Tibial nerve (tissue), 4 donors: ENCODE measurements around the gene OSBPL10. TPM values are rescaled to one million over a fixed set of nuclear protein-coding genes. Genes with fewer than 3 reads are reported as not detected.

Experiments
- DNase-seq, 2 donors: peaks; one replicate each; pipeline ENCODE4 v3.0.0-alpha.2; 2019; ENCODE audit warnings: low spot score in 2 of 2
- H3K27ac ChIP-seq, 4 donors: fragments of 200-600 bp; sonication (generic) in 3 of 4; one replicate each; pipeline ENCODE4 v1.5.1; 2017 to 2019; ENCODE audit warnings: mild to moderate bottlenecking in 1 of 4
- H3K27me3 ChIP-seq, 2 donors: fragments of 200-600 bp; sonication (generic) in 1 of 2; one replicate each; pipeline versions ENCODE4 v1.5.1 to v1.6.0; 2017 to 2019
- H3K36me3 ChIP-seq, 3 donors: fragments of 200-600 bp; sonication (generic); one replicate each; pipeline ENCODE4 v1.5.1; 2018 to 2019
- H3K4me1 ChIP-seq, 4 donors: fragments of 200-600 bp; sonication (generic) in 3 of 4; one replicate each; pipeline ENCODE4 v1.5.1; 2017 to 2019
- H3K4me3 ChIP-seq, 4 donors: fragments of 200-600 bp; sonication (generic) in 3 of 4; one replicate each; pipeline ENCODE4 v1.5.1; 2017 to 2019; ENCODE audit warnings: mild to moderate bottlenecking in 1 of 4, moderate library complexity in 1 of 4
- H3K9me3 ChIP-seq, 4 donors: fragments of 200-600 bp; sonication (generic) in 3 of 4; one replicate each; pipeline ENCODE4 v1.5.1; 2017 to 2019
- EP300 ChIP-seq, 2 donors: sonication (generic); formaldehyde crosslinking; IDR thresholded peaks; one replicate each; pipeline ENCODE4 v1.6.1; 2017; ENCODE audit warnings: antibody characterized with exemption in 2 of 2, mild to moderate bottlenecking in 1 of 2
- POLR2A ChIP-seq, 2 donors: fragments of 450-650 bp; IDR thresholded peaks; one replicate each; pipeline ENCODE4 v1.6.1; 2017; ENCODE audit warnings: antibody characterized with exemption in 2 of 2, mild to moderate bottlenecking in 2 of 2, moderate library complexity in 2 of 2
- WGBS, 2 donors: methylation state at CpG; one replicate each; pipeline ENCODE4 v1.1.5; 2018; 5-methylcytosine and 5-hydroxymethylcytosine counted together
- total RNA-seq, 4 donors: library from RNA; depleted of rRNA; stranded (reverse); fragments of >200 nt; gene quantifications; one replicate each; pipeline ENCODE4 v1.1.0, GENCODE V29; 2016
- TF ChIP-seq, protein P1 (sequence below), 5 experiments: fragments of 200-600 bp in 3 of 5; fragments of 450-650 bp in 2 of 5; sonication (generic) in 3 of 5; IDR thresholded peaks; one replicate each; pipeline ENCODE4 v1.5.1; 2016 to 2019; ENCODE audit warnings: antibody characterized with exemption in 5 of 5, mild to moderate bottlenecking in 3 of 5, moderate library complexity in 2 of 5

The OSBPL10 gene
- total RNA-seq, 4 donors from 2014 or later = 45.0 to 79.2 (median 60.4) TPM

GRCh38 chr3:31851278-31851677, 129.8 kb downstream of the OSBPL10 start:
- Histone ChIP-seq H3K36me3 (no peaks in the 10 kb centered on the region), H3K27ac (no peak overlapping the region), H3K9me3 (no peaks in the 10 kb centered on the region), H3K4me1 (peaks cover 0 to 13% (median 0%) of the 10 kb centered on the region in 4 donors), H3K4me3 (no peak overlapping the region), H3K27me3 (no peaks in the 10 kb centered on the region)
- 70 to 74% methylated on average over 10 of the region's 10 CpGs for WGBS, 2 donors
- DNase-seq = no peak
- TF ChIP-seq POLR2A (IDR thresholded peaks at IDR 0.05) (no peak), EP300 (IDR thresholded peaks at IDR 0.05) (no peak)
- TF ChIP-seq, protein P1, sequence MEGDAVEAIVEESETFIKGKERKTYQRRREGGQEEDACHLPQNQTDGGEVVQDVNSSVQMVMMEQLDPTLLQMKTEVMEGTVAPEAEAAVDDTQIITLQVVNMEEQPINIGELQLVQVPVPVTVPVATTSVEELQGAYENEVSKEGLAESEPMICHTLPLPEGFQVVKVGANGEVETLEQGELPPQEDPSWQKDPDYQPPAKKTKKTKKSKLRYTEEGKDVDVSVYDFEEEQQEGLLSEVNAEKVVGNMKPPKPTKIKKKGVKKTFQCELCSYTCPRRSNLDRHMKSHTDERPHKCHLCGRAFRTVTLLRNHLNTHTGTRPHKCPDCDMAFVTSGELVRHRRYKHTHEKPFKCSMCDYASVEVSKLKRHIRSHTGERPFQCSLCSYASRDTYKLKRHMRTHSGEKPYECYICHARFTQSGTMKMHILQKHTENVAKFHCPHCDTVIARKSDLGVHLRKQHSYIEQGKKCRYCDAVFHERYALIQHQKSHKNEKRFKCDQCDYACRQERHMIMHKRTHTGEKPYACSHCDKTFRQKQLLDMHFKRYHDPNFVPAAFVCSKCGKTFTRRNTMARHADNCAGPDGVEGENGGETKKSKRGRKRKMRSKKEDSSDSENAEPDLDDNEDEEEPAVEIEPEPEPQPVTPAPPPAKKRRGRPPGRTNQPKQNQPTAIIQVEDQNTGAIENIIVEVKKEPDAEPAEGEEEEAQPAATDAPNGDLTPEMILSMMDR (IDR thresholded peaks at IDR 0.05) = no peak

DNA sequence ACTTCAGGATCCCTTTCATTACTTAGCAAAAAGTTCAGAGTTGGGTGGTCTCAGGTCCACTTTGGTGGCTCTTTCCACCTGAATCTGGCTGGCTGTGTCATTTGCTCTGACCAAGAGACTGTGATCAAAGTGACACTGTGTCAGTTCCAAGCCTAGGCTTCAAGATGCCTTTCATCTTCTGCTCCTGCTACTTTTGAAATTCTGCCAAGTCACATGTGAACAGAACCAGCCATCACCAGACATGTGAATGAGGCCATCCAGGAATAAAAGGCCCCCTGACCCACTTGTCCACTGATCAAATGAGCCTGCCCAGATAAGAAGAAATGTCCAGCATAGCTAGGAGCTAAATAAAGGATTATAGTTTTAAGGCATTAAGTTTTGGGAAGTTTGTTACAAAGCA, 132.2 kb downstream of the OSBPL10 start:
- TF ChIP-seq, protein P1 (IDR thresholded peaks at IDR 0.05) = no peak
- TF ChIP-seq POLR2A (IDR thresholded peaks at IDR 0.05) (no peak), EP300 (IDR thresholded peaks at IDR 0.05) (no peak)
- DNase-seq = no peak
- no peak overlapping the region for H3K27ac ChIP-seq
- no peaks in the 10 kb centered on the region for H3K27me3 ChIP-seq
- no peaks in the 10 kb centered on the region for H3K36me3 ChIP-seq
- H3K9me3 ChIP-seq = no peaks in the 10 kb centered on the region
- H3K4me3 ChIP-seq = no peak overlapping the region
- H3K4me1 ChIP-seq = peaks cover 0 to 13% (median 0%) of the 10 kb centered on the region in 4 donors

DNA sequence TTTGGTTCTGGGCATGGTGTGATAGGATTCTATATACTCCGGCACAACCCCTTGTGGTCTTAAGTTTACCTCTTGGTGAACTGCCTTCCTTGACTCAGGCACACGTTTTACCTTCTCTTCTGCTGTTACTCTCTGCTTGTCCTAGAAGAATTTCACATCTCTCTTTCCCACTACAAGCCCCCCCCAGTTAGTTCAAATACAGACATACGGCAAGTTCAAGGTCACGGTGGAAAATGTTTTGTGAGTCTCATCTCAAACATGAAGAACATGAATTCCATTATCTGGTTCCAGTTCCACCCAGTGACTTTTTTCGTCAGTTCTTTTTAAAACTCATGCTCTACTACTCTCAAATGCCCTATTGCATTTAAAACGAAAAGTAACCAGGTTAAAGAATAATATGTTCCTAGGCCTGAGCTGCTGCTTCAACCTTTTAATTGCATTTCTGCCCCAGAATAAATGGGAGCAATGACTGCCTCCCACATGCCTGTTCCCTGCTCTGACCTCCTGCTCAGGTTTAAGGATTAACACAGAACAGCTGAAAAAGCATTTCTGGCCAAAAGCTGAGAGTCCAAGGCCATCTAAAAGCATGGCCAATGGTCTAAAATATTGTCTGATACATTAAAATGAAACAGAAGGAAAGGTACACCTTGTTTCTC, 132.8 kb downstream of the OSBPL10 start:
- no peak for DNase-seq
- TF ChIP-seq POLR2A (IDR thresholded peaks at IDR 0.05) (no peak), EP300 (IDR thresholded peaks at IDR 0.05) (no peak)
- TF ChIP-seq, protein P1 (IDR thresholded peaks at IDR 0.05) = no peak
- 77 to 81% methylated on average over 6 of the region's 6 CpGs for WGBS, 2 donors

GRCh38 chr3:31847760-31848159, 133.3 kb downstream of the OSBPL10 start:
- no peak for DNase-seq
- Histone ChIP-seq H3K27ac (no peak overlapping the region), H3K27me3 (no peaks in the 10 kb centered on the region), H3K36me3 (no peaks in the 10 kb centered on the region), H3K9me3 (no peaks in the 10 kb centered on the region), H3K4me1 (peaks cover 0 to 13% (median 0%) of the 10 kb centered on the region in 4 donors), H3K4me3 (no peak overlapping the region)
- WGBS, 2 donors = 92 to 96% methylated on average over 6 of the region's 6 CpGs
- TF ChIP-seq POLR2A (IDR thresholded peaks at IDR 0.05) = no peak
- TF ChIP-seq, protein P1 (IDR thresholded peaks at IDR 0.05) = no peak
- TF ChIP-seq EP300 (IDR thresholded peaks at IDR 0.05) = no peak

More for the DNA sequence above, 132.8 kb downstream of the OSBPL10 start:
- no peaks in the 10 kb centered on the region for H3K36me3 ChIP-seq
- H3K27me3 ChIP-seq = no peaks in the 10 kb centered on the region
- H3K27ac ChIP-seq = no peak overlapping the region
- peaks cover 0 to 13% (median 0%) of the 10 kb centered on the region in 4 donors for H3K4me1 ChIP-seq
- H3K4me3 ChIP-seq = no peak overlapping the region
- no peaks in the 10 kb centered on the region for H3K9me3 ChIP-seq

- WGBS, 2 donors = 74 to 76% methylated on average over 2 of the region's 2 CpGs
- H3K4me3 ChIP-seq = no peak overlapping the region
- no peaks in the 10 kb centered on the region for H3K9me3 ChIP-seq
- TF ChIP-seq POLR2A (IDR thresholded peaks at IDR 0.05) (no peak), EP300 (IDR thresholded peaks at IDR 0.05) (no peak)
- TF ChIP-seq, protein P1 (IDR thresholded peaks at IDR 0.05) = no peak
- H3K27ac ChIP-seq = no peak overlapping the region
- no peaks in the 10 kb centered on the region for H3K36me3 ChIP-seq
- H3K4me1 ChIP-seq = no peaks in the 10 kb centered on the region
- H3K27me3 ChIP-seq = no peaks in the 10 kb centered on the region
- no peak for DNase-seq
Observed at GRCh38 chr3:31841515-31841914, 139.5 kb downstream of the OSBPL10 start.
